Putamen (tissue), 1 donor: ENCODE results near the gene GLP1R.
"Not testable (repeated sequence)": the region's sequence is repeated elsewhere in the genome, so short reads cannot be mapped to it uniquely, and the experiment has no call there.

ENCODE experiments used
- DNase-seq: peaks from one replicate; pipeline ENCODE4 v3.0.0-alpha.2; 2016; ENCODE audit warnings: low spot score

Gene GLP1R

GRCh38 chr6:39128106-39128505 is 79.5 kb downstream of the GLP1R start:
- DNase-seq, result no peak

GRCh38 chr6:39128832-39129231 is 80.3 kb downstream of the GLP1R start:
- DNase-seq, result no peak

- DNase-seq, result no peak
These were observed 82.1 kb downstream of the GLP1R start for GRCh38 chr6:39130691-39131090.

GRCh38 chr6:39134761-39135160 is 86.2 kb downstream of the GLP1R start:
- DNase-seq, result not testable (repeated sequence)

GRCh38 chr6:39136207-39136606 is 87.6 kb downstream of the GLP1R start:
- not testable (repeated sequence) for DNase-seq

- DNase-seq, result no peak
These were observed 88.7 kb downstream of the GLP1R start for GRCh38 chr6:39137245-39137644.
